ENCODE data around the gene COPS8.

DNA sequence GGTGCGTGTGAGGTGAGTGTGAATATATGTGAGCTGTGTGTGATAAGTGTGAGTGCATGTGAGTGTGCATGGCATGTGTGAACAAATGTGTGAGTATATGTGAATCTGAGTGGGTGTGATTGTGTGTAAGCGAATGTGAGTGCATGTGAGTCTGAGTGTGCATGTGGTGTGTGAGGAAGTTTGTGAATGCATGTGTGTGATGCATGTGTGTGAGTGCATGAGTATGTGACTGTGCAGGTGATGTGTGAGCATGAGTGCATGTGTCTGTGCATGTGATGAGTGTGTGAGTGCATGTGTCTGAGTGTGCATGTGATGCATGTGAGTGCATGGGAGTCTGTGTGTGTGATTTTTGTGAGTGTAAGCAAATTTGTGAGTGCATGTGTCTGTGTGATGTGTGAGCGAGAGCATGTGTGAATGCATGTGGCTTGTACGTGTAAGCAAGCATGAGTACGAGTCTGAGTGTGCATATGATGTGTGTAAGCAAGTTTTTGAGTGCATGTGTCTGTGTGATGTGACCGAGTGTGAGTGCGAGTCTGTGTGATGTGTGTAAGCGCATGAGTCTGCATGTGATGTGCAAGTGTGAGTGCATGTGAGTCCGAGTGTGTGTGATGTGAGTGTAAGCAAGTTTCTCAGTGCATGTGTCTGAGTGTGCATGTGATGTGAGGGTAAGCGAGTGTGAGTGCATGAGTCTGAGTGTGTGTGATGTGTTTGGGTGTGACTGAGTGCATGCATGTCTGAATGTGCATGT is 43.3 kb downstream of the COPS8 start:
- TF ChIP-seq, protein P1, sequence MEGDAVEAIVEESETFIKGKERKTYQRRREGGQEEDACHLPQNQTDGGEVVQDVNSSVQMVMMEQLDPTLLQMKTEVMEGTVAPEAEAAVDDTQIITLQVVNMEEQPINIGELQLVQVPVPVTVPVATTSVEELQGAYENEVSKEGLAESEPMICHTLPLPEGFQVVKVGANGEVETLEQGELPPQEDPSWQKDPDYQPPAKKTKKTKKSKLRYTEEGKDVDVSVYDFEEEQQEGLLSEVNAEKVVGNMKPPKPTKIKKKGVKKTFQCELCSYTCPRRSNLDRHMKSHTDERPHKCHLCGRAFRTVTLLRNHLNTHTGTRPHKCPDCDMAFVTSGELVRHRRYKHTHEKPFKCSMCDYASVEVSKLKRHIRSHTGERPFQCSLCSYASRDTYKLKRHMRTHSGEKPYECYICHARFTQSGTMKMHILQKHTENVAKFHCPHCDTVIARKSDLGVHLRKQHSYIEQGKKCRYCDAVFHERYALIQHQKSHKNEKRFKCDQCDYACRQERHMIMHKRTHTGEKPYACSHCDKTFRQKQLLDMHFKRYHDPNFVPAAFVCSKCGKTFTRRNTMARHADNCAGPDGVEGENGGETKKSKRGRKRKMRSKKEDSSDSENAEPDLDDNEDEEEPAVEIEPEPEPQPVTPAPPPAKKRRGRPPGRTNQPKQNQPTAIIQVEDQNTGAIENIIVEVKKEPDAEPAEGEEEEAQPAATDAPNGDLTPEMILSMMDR (IDR thresholded peaks at IDR 0.05) = no peak
- no peak for TF ChIP-seq POLR2A (IDR thresholded peaks at IDR 0.05)

All from breast epithelium (tissue), 3 donors.